Esophagus squamous epithelium (tissue), 5 donors: ENCODE data around the gene CCDC8. TPM values are rescaled to one million over a fixed set of nuclear protein-coding genes. Genes with fewer than 3 reads are reported as not detected.
"Not testable (repeated sequence)": the region's sequence is repeated elsewhere in the genome, so short reads cannot be mapped to it uniquely, and the experiment has no call there.

Source experiments
- DNase-seq: peaks from one replicate; lab custom pipeline; 2025; lab: John Stamatoyannopoulos, UW
- H3K27ac ChIP-seq, 4 donors: fragments of 200-600 bp; sonication (generic); one replicate each; pipeline ENCODE4 v1.5.1; 2016 to 2019; ENCODE audit warnings: mild to moderate bottlenecking in 1 of 4
- H3K27me3 ChIP-seq, 4 donors: fragments of 200-600 bp; sonication (generic); 1 replicate in 3 of 4; 2 replicates in 1 of 4; pipeline versions ENCODE4 v1.5.1 to v1.6.0; 2017 to 2021; ENCODE audit warnings: antibody characterized with exemption in 1 of 4
- H3K36me3 ChIP-seq, 3 donors: fragments of 200-600 bp; sonication (generic); one replicate each; pipeline ENCODE4 v1.5.1; 2016 to 2019
- H3K4me1 ChIP-seq, 3 donors: fragments of 200-600 bp; sonication (generic); one replicate each; pipeline ENCODE4 v1.5.1; 2017 to 2019
- H3K4me3 ChIP-seq, 4 donors: fragments of 200-600 bp; sonication (generic); 1 replicate in 3 of 4; 2 replicates in 1 of 4; pipeline ENCODE4 v1.5.1; 2016 to 2019; ENCODE audit warnings: mild to moderate bottlenecking in 2 of 4, moderate library complexity in 1 of 4
- H3K9me3 ChIP-seq, 3 donors: fragments of 200-600 bp; sonication (generic); one replicate each; pipeline ENCODE4 v1.5.1; 2016 to 2019
- POLR2A ChIP-seq, 4 donors: fragments of 450-650 bp; IDR thresholded peaks; one replicate each; pipeline ENCODE4 v1.6.1; 2017; ENCODE audit warnings: antibody characterized with exemption in 4 of 4, mild to moderate bottlenecking in 4 of 4, moderate library complexity in 3 of 4
- WGBS, 2 donors: methylation state at CpG; one replicate each; pipeline ENCODE4 v1.1.5; 2018; 5-methylcytosine and 5-hydroxymethylcytosine counted together
- intact Hi-C: fragments of 100-400 bp; cut with DNase I; formaldehyde crosslinking; loops from one replicate; pipeline ENCODE4 v1.15.0; 2022
- total RNA-seq, 4 donors: library from RNA; depleted of rRNA; stranded (reverse); fragments of >200 nt; gene quantifications; one replicate each; pipeline ENCODE4 v1.1.0, GENCODE V29; 2016
- TF ChIP-seq, protein P1 (sequence below), 6 experiments: fragments of 450-650 bp in 4 of 6; fragments of 200-600 bp in 2 of 6; sonication (generic) in 2 of 6; IDR thresholded peaks; one replicate each; pipeline ENCODE4 v1.5.1; 2016 to 2019; ENCODE audit warnings: antibody characterized with exemption in 6 of 6, mild to moderate bottlenecking in 4 of 6, moderate library complexity in 4 of 6
- donor health status: DM: yes; HTN: yes; CAD: no.

CCDC8 gene
- total RNA-seq, 4 donors from 2014 or later: 0.53 to 1.7 (median 0.62) TPM

DNA sequence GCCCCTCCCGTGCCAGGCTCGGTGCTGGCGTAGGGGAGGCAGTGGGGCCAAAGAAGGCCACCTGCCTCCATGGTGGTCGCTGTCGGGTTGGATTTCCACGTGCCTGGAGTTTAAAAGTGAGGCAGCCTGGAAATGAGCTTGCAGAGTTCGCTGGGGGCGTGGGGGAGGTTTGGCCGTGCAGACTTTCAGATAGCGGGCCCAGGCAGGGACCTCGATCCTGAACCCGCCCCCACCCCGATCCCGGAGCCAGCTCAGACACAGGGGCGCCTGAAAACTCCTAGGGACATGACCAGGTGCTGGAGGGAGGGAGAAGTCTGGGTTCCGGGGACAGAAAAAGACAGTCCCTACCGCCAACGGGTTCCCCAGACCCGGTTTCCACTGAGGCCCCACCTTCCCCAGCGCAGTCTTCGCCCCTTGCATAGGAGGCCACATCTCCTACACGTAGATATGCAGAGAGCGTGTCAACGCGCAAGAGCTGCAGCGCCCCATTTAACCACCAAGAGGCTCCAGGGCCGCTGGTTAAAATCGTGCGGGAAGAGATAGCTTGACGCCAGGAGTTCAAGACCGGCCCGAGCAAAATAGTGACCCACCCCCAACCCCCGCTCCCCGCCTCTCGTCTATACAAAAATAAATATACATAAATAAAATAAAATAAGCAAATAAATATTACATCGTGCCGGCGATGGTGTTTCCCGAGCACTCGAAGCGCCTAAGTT lies 8.5 kb downstream of the CCDC8 start:
- no peaks in the 10 kb centered on the region for H3K36me3 ChIP-seq
- WGBS, 2 donors: 26 to 44% methylated on average over 31 to 33 of the region's 41 CpGs
- H3K9me3 ChIP-seq: no peaks in the 10 kb centered on the region
- intact Hi-C loops: loop anchor here (5.0 kb wide), 1 partner anchor 82 kb away; no protein-coding TSS in a partner anchor
- peaks cover 3 to 46% (median 7%) of the 10 kb centered on the region in 3 donors for H3K4me1 ChIP-seq
- TF ChIP-seq POLR2A (IDR thresholded peaks at IDR 0.05): no peak
- TF ChIP-seq, protein P1, sequence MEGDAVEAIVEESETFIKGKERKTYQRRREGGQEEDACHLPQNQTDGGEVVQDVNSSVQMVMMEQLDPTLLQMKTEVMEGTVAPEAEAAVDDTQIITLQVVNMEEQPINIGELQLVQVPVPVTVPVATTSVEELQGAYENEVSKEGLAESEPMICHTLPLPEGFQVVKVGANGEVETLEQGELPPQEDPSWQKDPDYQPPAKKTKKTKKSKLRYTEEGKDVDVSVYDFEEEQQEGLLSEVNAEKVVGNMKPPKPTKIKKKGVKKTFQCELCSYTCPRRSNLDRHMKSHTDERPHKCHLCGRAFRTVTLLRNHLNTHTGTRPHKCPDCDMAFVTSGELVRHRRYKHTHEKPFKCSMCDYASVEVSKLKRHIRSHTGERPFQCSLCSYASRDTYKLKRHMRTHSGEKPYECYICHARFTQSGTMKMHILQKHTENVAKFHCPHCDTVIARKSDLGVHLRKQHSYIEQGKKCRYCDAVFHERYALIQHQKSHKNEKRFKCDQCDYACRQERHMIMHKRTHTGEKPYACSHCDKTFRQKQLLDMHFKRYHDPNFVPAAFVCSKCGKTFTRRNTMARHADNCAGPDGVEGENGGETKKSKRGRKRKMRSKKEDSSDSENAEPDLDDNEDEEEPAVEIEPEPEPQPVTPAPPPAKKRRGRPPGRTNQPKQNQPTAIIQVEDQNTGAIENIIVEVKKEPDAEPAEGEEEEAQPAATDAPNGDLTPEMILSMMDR (IDR thresholded peaks at IDR 0.05): no peak
- DNase-seq: no peak
- H3K27me3 ChIP-seq: peaks cover 0 to 97% (median 4%) of the 10 kb centered on the region in 4 donors
- H3K27ac ChIP-seq: peak overlapping the region in 3 of 4 donors; percentile 2 to 52 (median 50)
- H3K4me3 ChIP-seq: peak overlapping the region in 3 of 4 donors; percentile 23 to 42 (median 39)

DNA sequence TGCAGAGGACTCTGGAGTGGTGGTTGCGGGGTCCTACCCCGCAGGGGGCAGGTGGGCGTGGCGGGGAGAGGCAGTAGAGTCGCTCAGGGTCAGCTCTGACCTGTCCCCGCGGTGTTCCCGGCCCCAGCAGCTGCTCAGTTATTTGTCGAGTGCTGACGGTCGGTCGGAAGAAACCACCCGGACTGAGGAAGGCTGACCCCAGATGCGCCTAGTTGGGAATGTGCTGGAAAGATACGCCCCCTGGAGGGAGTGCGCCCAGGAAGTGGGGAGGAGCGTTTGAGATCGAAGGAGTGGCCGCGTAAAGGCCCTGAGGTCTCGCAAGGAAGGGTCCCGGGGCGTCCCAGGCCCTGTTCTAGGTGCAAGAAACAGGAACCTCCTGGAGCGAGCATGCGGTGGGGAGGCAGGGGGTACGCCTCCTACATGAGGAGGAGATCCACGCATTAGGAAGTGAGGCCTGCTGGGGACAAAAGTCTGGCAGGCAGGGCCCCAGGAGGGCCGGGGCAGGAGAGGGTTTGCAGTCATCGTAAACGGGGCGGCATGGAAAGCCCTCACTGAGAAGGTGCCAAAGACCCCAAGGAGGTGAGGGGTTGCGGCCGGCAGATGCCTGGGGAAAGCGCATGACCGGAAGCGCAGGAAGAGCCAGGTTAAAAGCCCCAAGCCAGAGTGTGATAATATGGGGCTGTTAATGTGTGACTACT lies 9.2 kb downstream of the CCDC8 start:
- no peaks in the 10 kb centered on the region for H3K36me3 ChIP-seq
- intact Hi-C loops: loop anchor here (5.0 kb wide), 1 partner anchor 83 kb away; no protein-coding TSS in a partner anchor
- peak overlapping the region in 3 of 4 donors; percentile 10 to 52 (median 50) for H3K27ac ChIP-seq
- H3K4me3 ChIP-seq: peak overlapping the region in 3 of 4 donors; percentile 23 to 42 (median 39)
- WGBS, 2 donors: 4 to 23% methylated on average over 14 to 20 of the region's 36 CpGs
- H3K9me3 ChIP-seq: no peaks in the 10 kb centered on the region
- no peak for DNase-seq
- H3K27me3 ChIP-seq: peaks cover 0 to 99% (median 4%) of the 10 kb centered on the region in 4 donors
- TF ChIP-seq, protein P1 (IDR thresholded peaks at IDR 0.05): peak in 1 of 6 experiments; percentile 11
- no peak for TF ChIP-seq POLR2A (IDR thresholded peaks at IDR 0.05)
- peaks cover 3 to 43% (median 7%) of the 10 kb centered on the region in 3 donors for H3K4me1 ChIP-seq

DNA sequence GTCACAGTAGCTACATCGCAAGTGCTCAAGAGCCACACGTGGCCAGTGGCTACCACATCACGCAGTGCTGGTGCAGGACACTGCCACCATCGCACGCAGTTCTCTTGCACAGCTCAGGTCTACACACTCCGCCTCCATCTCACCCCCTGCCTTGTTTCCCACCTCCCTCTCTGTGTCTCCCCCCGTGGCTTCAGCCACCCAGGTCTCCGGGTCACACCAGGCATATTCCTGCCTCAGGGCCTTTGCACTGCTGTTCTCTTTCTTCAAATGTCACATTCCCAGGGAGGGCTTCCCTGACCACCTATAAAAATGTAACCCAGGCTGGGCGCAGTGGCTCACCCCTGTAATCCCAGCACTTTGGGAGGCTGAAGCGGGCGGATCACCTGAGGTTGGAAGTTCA lies 10.6 kb downstream of the CCDC8 start:
- intact Hi-C loops: loop anchor here (5.0 kb wide), 1 partner anchor 85 kb away; no protein-coding TSS in a partner anchor
- H3K9me3 ChIP-seq: no peaks in the 10 kb centered on the region
- WGBS, 2 donors: 83 to 85% methylated on average over 7 to 11 of the region's 11 CpGs
- no peak overlapping the region for H3K27ac ChIP-seq
- TF ChIP-seq, protein P1 (IDR thresholded peaks at IDR 0.05): no peak
- TF ChIP-seq POLR2A (IDR thresholded peaks at IDR 0.05): no peak
- no peaks in the 10 kb centered on the region for H3K36me3 ChIP-seq
- peaks cover 0 to 28% (median 0%) of the 10 kb centered on the region in 3 donors for H3K4me1 ChIP-seq
- peaks cover 0 to 95% (median 4%) of the 10 kb centered on the region in 4 donors for H3K27me3 ChIP-seq
- DNase-seq: no peak
- H3K4me3 ChIP-seq: no peak overlapping the region

DNA sequence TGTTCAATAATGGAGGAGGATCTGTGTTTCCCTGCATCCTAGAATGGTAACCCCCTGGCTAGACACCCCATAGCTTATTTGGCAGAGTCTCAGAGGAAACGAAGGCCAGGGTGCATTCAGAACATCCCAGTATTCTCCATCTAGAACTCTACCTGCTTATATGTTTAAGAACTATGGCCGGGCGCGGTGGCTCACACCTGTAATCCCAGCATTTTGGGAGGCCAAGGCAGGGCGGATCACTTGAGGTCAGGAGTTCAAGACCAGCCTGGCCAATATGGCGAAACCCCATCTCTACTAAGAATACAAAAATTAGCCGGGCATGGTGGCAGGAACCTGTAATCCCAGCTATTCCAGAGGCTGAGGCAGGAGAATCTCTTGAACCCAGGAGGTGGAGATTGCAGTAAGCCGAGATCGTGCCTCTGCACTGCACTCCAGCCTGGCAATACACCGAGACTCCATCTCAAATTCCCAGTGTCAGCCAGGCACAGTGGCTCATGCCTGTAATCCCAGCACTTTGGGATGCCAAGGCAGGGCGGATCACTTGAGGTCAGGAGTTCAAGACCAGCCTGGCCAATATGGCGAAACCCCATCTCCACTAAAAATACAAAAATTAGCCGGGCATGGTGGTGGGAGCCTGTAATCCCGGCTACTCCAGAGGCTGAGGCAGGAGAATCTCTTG lies 15.4 kb downstream of the CCDC8 start:
- H3K4me1 ChIP-seq: peaks cover 0 to 10% (median 3%) of the 10 kb centered on the region in 3 donors
- intact Hi-C loops, H3K27ac ChIP-seq, H3K4me3 ChIP-seq, DNase-seq, H3K36me3 ChIP-seq, H3K9me3 ChIP-seq: not testable (repeated sequence)
- peaks cover 0 to 49% (median 0%) of the 10 kb centered on the region in 4 donors for H3K27me3 ChIP-seq
- WGBS, 2 donors: 77 to 81% methylated on average over 10 to 12 of the region's 14 CpGs

DNA sequence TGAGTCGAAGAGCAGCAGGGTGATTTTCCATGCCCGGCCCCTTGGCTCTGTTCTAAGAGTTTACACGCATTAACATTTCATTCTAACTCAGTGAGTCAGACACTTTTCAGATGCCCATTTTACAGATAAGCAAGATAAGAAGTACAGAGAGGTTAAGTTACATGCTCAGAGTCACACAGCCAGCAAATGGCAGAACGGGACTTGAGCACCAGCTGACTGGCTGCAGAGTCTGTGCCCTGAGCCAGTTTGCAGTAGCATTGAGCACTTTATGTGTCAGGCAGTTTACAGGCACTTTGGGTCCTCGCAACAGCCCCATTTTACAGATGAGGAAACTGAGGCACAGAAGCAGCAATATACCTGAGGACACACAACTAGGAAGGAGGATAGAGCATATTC lies 19.0 kb downstream of the CCDC8 start:
- Histone ChIP-seq H3K27me3 (peaks cover 0 to 15% (median 0%) of the 10 kb centered on the region in 4 donors), H3K4me3 (no peak overlapping the region), H3K36me3 (peaks cover 17 to 40% (median 19%) of the 10 kb centered on the region in 3 donors), H3K9me3 (no peaks in the 10 kb centered on the region), H3K27ac (no peak overlapping the region), H3K4me1 (peaks cover 0 to 18% (median 3%) of the 10 kb centered on the region in 3 donors)
- DNase-seq: no peak
- 75 to 79% methylated on average over 2 to 5 of the region's 5 CpGs for WGBS, 2 donors
- no peak for TF ChIP-seq POLR2A (IDR thresholded peaks at IDR 0.05)
- TF ChIP-seq, protein P1 (IDR thresholded peaks at IDR 0.05): no peak
- intact Hi-C loops: no loop called here
